HG02870 (cell line): ENCODE results near the gene SUPT3H.

Experiments used
- ATAC-seq: cut with Tn5 transposase; IDR thresholded peaks from one replicate; pipeline ENCODE4 v1.9.1; 2021; ENCODE audit warnings: mild to moderate bottlenecking, moderate library complexity; ENCODE audit not compliant: unreplicated experiment

SUPT3H gene

GRCh38 chr6:44779130-44779826 is 598.5 kb downstream of the SUPT3H start:
- ATAC-seq: peak; percentile 71
